Measurements from ENCODE around the gene FER1L5. TPM values are rescaled to one million over a fixed set of nuclear protein-coding genes. Genes with fewer than 3 reads are reported as not detected.

The FER1L5 gene
- total RNA-seq, 4 donors from 2014 or later: not detected

- DNase-seq (ENCODE audit: low spot score) (no peak), ATAC-seq (ENCODE audit: low FRiP score) (peak; percentile 12)
- TF ChIP-seq, protein P1, sequence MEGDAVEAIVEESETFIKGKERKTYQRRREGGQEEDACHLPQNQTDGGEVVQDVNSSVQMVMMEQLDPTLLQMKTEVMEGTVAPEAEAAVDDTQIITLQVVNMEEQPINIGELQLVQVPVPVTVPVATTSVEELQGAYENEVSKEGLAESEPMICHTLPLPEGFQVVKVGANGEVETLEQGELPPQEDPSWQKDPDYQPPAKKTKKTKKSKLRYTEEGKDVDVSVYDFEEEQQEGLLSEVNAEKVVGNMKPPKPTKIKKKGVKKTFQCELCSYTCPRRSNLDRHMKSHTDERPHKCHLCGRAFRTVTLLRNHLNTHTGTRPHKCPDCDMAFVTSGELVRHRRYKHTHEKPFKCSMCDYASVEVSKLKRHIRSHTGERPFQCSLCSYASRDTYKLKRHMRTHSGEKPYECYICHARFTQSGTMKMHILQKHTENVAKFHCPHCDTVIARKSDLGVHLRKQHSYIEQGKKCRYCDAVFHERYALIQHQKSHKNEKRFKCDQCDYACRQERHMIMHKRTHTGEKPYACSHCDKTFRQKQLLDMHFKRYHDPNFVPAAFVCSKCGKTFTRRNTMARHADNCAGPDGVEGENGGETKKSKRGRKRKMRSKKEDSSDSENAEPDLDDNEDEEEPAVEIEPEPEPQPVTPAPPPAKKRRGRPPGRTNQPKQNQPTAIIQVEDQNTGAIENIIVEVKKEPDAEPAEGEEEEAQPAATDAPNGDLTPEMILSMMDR (IDR thresholded peaks at IDR 0.05): no peak
Observed at GRCh38 chr2:96602330-96602823, 40.2 kb upstream of the FER1L5 start.

DNA sequence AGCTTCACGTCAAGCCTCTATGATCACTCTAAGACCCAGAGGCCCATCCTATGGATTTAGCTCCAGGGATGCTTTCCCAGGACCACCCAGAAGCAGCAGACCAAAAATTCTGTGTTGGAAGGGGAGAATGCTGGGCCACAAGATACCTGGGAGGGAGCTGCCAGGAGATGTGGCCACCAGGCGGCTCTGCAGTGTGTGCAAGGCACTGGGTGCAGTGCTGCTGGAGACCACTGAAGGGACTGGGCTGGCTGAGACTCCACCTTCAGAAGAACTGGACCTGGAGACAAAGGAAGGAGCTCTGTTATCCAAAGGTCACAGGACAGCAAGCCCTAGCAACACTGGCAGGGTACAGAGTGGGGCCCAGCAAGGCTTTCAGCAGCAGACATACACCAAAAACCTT, 38.5 kb upstream of the FER1L5 start:
- TF ChIP-seq, protein P1 (IDR thresholded peaks at IDR 0.05): no peak
- ATAC-seq (ENCODE audit: low FRiP score) (no peak), DNase-seq (ENCODE audit: low spot score) (no peak)

GRCh38 chr2:96608469-96609455, 33.8 kb upstream of the FER1L5 start:
- DNase-seq (ENCODE audit: low spot score) (no peak), ATAC-seq (ENCODE audit: low FRiP score) (no peak)
- TF ChIP-seq, protein P1 (IDR thresholded peaks at IDR 0.05): no peak

GRCh38 chr2:96616128-96616527, 26.4 kb upstream of the FER1L5 start:
- TF ChIP-seq, protein P1 (IDR thresholded peaks at IDR 0.05): no peak
- DNase-seq (ENCODE audit: low spot score) (no peak), ATAC-seq (ENCODE audit: low FRiP score) (no peak)

DNA sequence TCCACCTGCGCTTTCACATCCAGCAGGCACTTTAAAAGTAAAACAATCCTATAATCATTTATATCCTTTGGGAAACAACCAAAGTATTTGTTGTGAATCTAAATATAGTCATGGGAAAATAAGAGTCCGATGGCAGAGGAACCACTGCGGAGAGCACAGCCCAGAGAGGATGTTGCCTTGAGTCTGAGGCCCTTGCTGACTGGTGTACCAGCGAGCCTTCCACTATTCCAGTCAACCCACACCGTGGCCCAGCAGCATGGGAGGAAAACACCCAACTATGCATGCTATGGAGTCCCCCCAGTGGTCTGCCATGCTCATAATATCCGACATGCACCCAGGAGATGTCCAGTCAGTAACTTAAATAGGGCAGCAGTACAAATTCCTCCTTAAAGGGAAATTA, 26.0 kb upstream of the FER1L5 start:
- no peak for DNase-seq (ENCODE audit: low spot score)
- ATAC-seq (ENCODE audit: low FRiP score): no peak
- TF ChIP-seq, protein P1 (IDR thresholded peaks at IDR 0.05): no peak

- TF ChIP-seq, protein P1 (IDR thresholded peaks at IDR 0.05): no peak
- ATAC-seq (ENCODE audit: low FRiP score) (no peak), DNase-seq (ENCODE audit: low spot score) (no peak)
Observed at GRCh38 chr2:96617012-96617411, 25.6 kb upstream of the FER1L5 start.

All from omental fat pad (tissue), 4 donors.